GM12892 (cell line): ENCODE measurements around the gene NFU1. TPM values are rescaled to one million over a fixed set of nuclear protein-coding genes. Genes with fewer than 3 reads are reported as not detected.

ENCODE experiments used
- DNase-seq: peaks from one replicate; pipeline ENCODE4 v3.0.0; 2011; ENCODE audit not compliant: insufficient read length
- FAIRE-seq: peaks from 2 replicates; lab custom pipeline; 2011; peaks lifted over from hg19 to GRCh38; lab: Jason Lieb, UNC
- POLR2A ChIP-seq: IDR thresholded peaks from 2 replicates; pipeline ENCODE4 v1.6.1; 2011; ENCODE audit warnings: low read depth, low read length, control low read depth
- POLR2AphosphoS5 ChIP-seq: IDR thresholded peaks from 2 replicates; pipeline ENCODE4 v1.6.1; 2011; ENCODE audit warnings: low read depth, low read length, control low read depth
- TAF1 ChIP-seq: IDR thresholded peaks from 2 replicates; pipeline ENCODE4 v1.6.1; 2011; ENCODE audit warnings: low read depth, mild to moderate bottlenecking, control low read depth, low read length, borderline replicate concordance
- polyA plus RNA-seq: library from polyadenylated mRNA; unstranded; fragments of >200 nt; gene quantifications from one replicate; pipeline ENCODE4 v1.2.1, GENCODE V29; 2012; ENCODE audit warnings: missing spikeins, inconsistent platforms; ENCODE audit not compliant: missing spikeins

Gene NFU1
- 49.2 TPM for polyA plus RNA-seq

GRCh38 chr2:69436938-69437750 lies at the start of gene NFU1:
Gene NFU1, minus strand, starts transcription at chr2:69437435. Its CDS starts 13 bp downstream, at chr2:69437422.
- FAIRE-seq (peak; percentile 94), DNase-seq (peak; percentile 97)
- TF ChIP-seq POLR2A (peak; percentile 96), POLR2AphosphoS5 (peak; percentile 91), TAF1 (peak; percentile 96)

GRCh38 chr2:69483696-69484095 lies 46.5 kb upstream of the NFU1 start:
- TF ChIP-seq TAF1 (no peak), POLR2AphosphoS5 (no peak), POLR2A (no peak)
- FAIRE-seq (no peak), DNase-seq (no peak)

GRCh38 chr2:69483024-69483423 lies 45.8 kb upstream of the NFU1 start:
- FAIRE-seq (no peak), DNase-seq (no peak)
- TF ChIP-seq TAF1 (no peak), POLR2A (no peak), POLR2AphosphoS5 (no peak)

GRCh38 chr2:69482471-69482870 lies 45.2 kb upstream of the NFU1 start:
- FAIRE-seq (no peak), DNase-seq (no peak)
- TF ChIP-seq POLR2A (no peak), POLR2AphosphoS5 (no peak), TAF1 (no peak)

- no peak for FAIRE-seq
Observed at GRCh38 chr2:69481421-69481820, 44.2 kb upstream of the NFU1 start.

GRCh38 chr2:69477627-69478026 lies 40.4 kb upstream of the NFU1 start:
- FAIRE-seq (peak; percentile 51), DNase-seq (no peak)
- TF ChIP-seq POLR2A (no peak), POLR2AphosphoS5 (no peak), TAF1 (no peak)

More at GRCh38 chr2:69481421-69481820, 44.2 kb upstream of the NFU1 start:
- no peak for TF ChIP-seq TAF1
- no peak for TF ChIP-seq POLR2AphosphoS5
- TF ChIP-seq POLR2A = no peak
- no peak for DNase-seq

- TF ChIP-seq POLR2AphosphoS5 (no peak), POLR2A (no peak), TAF1 (no peak)
- FAIRE-seq (no peak), DNase-seq (no peak)
Observed at GRCh38 chr2:69474688-69475087, 37.5 kb upstream of the NFU1 start.

GRCh38 chr2:69471793-69472192 lies 34.6 kb upstream of the NFU1 start:
- FAIRE-seq (no peak), DNase-seq (no peak)
- TF ChIP-seq POLR2A = no peak
- TF ChIP-seq POLR2AphosphoS5 = no peak
- no peak for TF ChIP-seq TAF1

GRCh38 chr2:69470911-69471310 lies 33.7 kb upstream of the NFU1 start:
- DNase-seq (no peak), FAIRE-seq (no peak)
- TF ChIP-seq POLR2A = no peak
- TF ChIP-seq POLR2AphosphoS5 = no peak
- TF ChIP-seq TAF1 = no peak

GRCh38 chr2:69469784-69470183 lies 32.5 kb upstream of the NFU1 start:
- DNase-seq (no peak), FAIRE-seq (no peak)
- TF ChIP-seq POLR2A = no peak
- no peak for TF ChIP-seq POLR2AphosphoS5
- TF ChIP-seq TAF1 = no peak

GRCh38 chr2:69469375-69469774 lies 32.1 kb upstream of the NFU1 start:
- TF ChIP-seq POLR2AphosphoS5 = no peak
- TF ChIP-seq POLR2A = no peak
- no peak for TF ChIP-seq TAF1
- FAIRE-seq (no peak), DNase-seq (no peak)

- DNase-seq (no peak), FAIRE-seq (no peak)
- TF ChIP-seq POLR2AphosphoS5 (no peak), TAF1 (no peak), POLR2A (no peak)
Observed at GRCh38 chr2:69466728-69467127, 29.5 kb upstream of the NFU1 start.
